DND-41 (cell line): ENCODE data around the gene TSPAN1.

Experiments used
- ATAC-seq: fragments of 200-7000 bp; cut with Tn5 transposase; 3 replicates; pipeline ENCODE4 v1.9.1; 2021; ENCODE audit warnings: low read depth; ENCODE audit not compliant: insufficient read depth
- DNase-seq: peaks from one replicate; pipeline ENCODE4 v3.0.0-alpha.2; 2020
- H2AFZ ChIP-seq: 2 replicates; pipeline ENCODE4 v1.6.0; 2012; ENCODE audit warnings: low read depth, low read length
- H3K27ac ChIP-seq: 2 replicates; pipeline ENCODE4 v1.5.1; 2012; ENCODE audit warnings: low read length, inconsistent platforms
- H3K27me3 ChIP-seq: fragments of 200-600 bp; sonication (generic); 2 replicates; pipeline ENCODE4 v1.6.0; 2012; ENCODE audit warnings: low read length, mild to moderate bottlenecking, inconsistent platforms; ENCODE audit not compliant: insufficient read depth, poor library complexity
- H3K36me3 ChIP-seq: 2 replicates; pipeline ENCODE4 v1.5.1; 2012; ENCODE audit warnings: low read length, inconsistent platforms; ENCODE audit not compliant: insufficient read depth
- H3K4me1 ChIP-seq: 2 replicates; pipeline ENCODE4 v1.5.1; 2012; ENCODE audit warnings: mild to moderate bottlenecking, low read length; ENCODE audit not compliant: insufficient read depth
- H3K4me2 ChIP-seq: 2 replicates; pipeline ENCODE4 v1.6.0; 2012; ENCODE audit warnings: mild to moderate bottlenecking, moderate library complexity, low read length, inconsistent platforms; ENCODE audit not compliant: insufficient read depth
- H3K4me3 ChIP-seq, 2 experiments: fragments of 200-600 bp in 1 of 2; shearing (Covaris generic) in 1 of 2; 2 replicates each; pipeline ENCODE4 v1.5.1; 2012 to 2016; ENCODE audit warnings: inconsistent platforms in 2 of 2, low read length in 2 of 2, mild to moderate bottlenecking in 2 of 2, low read depth in 1 of 2, moderate library complexity in 1 of 2
- H3K79me2 ChIP-seq: 2 replicates; pipeline ENCODE4 v1.6.0; 2012; ENCODE audit warnings: low read length, inconsistent platforms; ENCODE audit not compliant: insufficient read depth
- H3K9ac ChIP-seq: 2 replicates; pipeline ENCODE4 v1.6.0; 2012; ENCODE audit warnings: low read depth, mild to moderate bottlenecking, inconsistent platforms, low read length, moderate library complexity
- H3K9me3 ChIP-seq: 2 replicates; pipeline ENCODE4 v1.5.1; 2012; ENCODE audit warnings: low read length, moderate library complexity, mild to moderate bottlenecking, inconsistent platforms; ENCODE audit not compliant: insufficient read depth, severe bottlenecking
- H4K20me1 ChIP-seq: 2 replicates; pipeline ENCODE4 v1.6.0; 2012; ENCODE audit warnings: low read length; ENCODE audit not compliant: insufficient read depth
- EZH2 ChIP-seq: IDR thresholded peaks from 3 replicates; pipeline ENCODE4 v1.6.1; 2012; ENCODE audit warnings: borderline replicate concordance, low read depth, mild to moderate bottlenecking, moderate library complexity, low read length, inconsistent platforms; ENCODE audit not compliant: severe bottlenecking
- TF ChIP-seq, protein P1 (sequence below): IDR thresholded peaks from 2 replicates; pipeline ENCODE4 v1.5.1; 2012; ENCODE audit warnings: borderline replicate concordance, low read length, moderate library complexity, mild to moderate bottlenecking; ENCODE audit not compliant: poor library complexity, severe bottlenecking; ENCODE audit errors: extremely low read depth

TSPAN1 gene

DNA sequence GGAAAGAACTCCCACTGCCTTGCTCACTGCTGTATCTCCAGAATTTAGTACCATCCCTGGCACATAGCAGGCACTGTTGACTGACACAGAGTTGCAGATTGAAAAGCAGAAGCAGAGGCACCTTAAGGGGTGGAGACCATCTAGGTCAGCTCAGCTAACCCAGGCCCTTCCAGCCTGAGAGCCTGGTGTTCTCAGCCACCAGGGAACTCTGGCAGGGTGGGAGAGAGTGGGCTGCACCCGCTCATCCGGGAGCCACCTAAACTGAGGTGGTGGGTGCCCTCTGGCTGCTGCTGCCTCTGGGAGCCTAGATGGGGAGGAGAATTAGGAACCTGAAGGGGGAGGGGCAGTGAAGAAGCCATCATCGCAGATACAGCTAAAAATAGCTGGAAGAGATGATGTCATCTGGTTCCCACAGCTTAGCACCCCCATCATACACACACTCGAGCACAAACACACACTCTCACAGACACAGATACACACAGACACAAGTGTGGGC, 1.5 kb upstream of the TSPAN1 start:
- no peak for DNase-seq
- Histone ChIP-seq H3K79me2 (no peaks in the 10 kb centered on the region), H4K20me1 (no peaks in the 10 kb centered on the region), H3K4me2 (no peak overlapping the region), H3K36me3 (no peaks in the 10 kb centered on the region), H3K27ac (no peak overlapping the region), H3K4me1 (no peaks in the 10 kb centered on the region), H3K4me3 (no peak overlapping the region), H3K9me3 (no peaks in the 10 kb centered on the region), H2AFZ (no peak overlapping the region), H3K9ac (no peak overlapping the region), H3K27me3 (no peaks in the 10 kb centered on the region)
- 0 out of 3 replicates have a peak, but pooled peaks have one; percentile 12 for ATAC-seq
- TF ChIP-seq EZH2: no peak
- TF ChIP-seq, protein P1, sequence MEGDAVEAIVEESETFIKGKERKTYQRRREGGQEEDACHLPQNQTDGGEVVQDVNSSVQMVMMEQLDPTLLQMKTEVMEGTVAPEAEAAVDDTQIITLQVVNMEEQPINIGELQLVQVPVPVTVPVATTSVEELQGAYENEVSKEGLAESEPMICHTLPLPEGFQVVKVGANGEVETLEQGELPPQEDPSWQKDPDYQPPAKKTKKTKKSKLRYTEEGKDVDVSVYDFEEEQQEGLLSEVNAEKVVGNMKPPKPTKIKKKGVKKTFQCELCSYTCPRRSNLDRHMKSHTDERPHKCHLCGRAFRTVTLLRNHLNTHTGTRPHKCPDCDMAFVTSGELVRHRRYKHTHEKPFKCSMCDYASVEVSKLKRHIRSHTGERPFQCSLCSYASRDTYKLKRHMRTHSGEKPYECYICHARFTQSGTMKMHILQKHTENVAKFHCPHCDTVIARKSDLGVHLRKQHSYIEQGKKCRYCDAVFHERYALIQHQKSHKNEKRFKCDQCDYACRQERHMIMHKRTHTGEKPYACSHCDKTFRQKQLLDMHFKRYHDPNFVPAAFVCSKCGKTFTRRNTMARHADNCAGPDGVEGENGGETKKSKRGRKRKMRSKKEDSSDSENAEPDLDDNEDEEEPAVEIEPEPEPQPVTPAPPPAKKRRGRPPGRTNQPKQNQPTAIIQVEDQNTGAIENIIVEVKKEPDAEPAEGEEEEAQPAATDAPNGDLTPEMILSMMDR: peak; percentile 15

GRCh38 chr1:46175243-46175642, 356 bp downstream of the TSPAN1 start:
- H3K36me3 ChIP-seq: no peaks in the 10 kb centered on the region
- H3K27ac ChIP-seq: no peak overlapping the region
- H3K4me3 ChIP-seq: no peak overlapping the region
- no peak overlapping the region for H2AFZ ChIP-seq
- H3K27me3 ChIP-seq: no peaks in the 10 kb centered on the region
- H3K9ac ChIP-seq: no peak overlapping the region
- TF ChIP-seq, protein P1: no peak
- no peak for TF ChIP-seq EZH2
- no peaks in the 10 kb centered on the region for H3K9me3 ChIP-seq
- no peaks in the 10 kb centered on the region for H3K79me2 ChIP-seq
- DNase-seq: no peak
- no peak for ATAC-seq
- H3K4me1 ChIP-seq: peaks cover 9% of the 10 kb centered on the region
- no peaks in the 10 kb centered on the region for H4K20me1 ChIP-seq
- H3K4me2 ChIP-seq: no peak overlapping the region

DNA sequence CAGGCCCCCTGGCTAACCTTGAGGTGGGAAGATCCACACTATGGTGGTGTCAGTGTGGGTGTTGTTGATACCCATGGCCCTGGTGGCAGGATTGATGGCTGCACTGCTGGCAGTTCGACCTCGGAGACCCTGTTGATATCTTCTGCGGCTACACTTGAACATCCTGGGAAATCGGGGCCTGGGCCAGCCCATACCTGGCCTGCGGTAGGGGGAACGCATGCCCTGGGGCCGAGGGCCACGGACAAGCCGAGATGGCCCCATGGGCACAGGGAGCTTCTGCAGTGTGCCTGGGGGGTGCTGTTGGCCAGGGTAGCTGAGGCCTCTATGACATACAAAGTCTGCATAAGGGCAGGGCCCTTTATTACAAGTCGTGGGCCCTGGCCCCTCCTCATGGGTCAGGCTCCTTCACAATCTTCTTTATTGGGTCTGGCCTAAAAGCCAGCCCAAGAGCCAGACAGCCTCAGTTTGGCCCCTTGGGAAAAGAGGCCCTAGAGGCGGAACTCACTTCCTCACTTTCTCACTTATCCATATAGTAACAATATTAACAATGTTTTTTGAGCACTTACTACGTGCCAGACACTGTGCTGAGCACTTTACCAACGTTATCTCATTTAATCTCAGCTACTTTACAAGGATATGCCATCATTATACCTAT, 1.5 kb downstream of the TSPAN1 start, which contains the start of gene P3R3URF:
TSS of gene P3R3URF (minus strand) at position 278 of the 655 bp plus-strand sequence. CDS start at position 261, 17 bp downstream.
- DNase-seq (no peak), ATAC-seq (no peak)
- H3K36me3 ChIP-seq: no peaks in the 10 kb centered on the region
- H3K4me3 ChIP-seq: no peak within 1 kb of the TSS
- H3K27ac ChIP-seq: no peak within 1 kb of the TSS
- no peak for TF ChIP-seq EZH2
- TF ChIP-seq, protein P1: no peak
- H3K79me2 ChIP-seq: no peaks in the 10 kb centered on the region
- no peak within 1 kb of the TSS for H3K9ac ChIP-seq
- H4K20me1 ChIP-seq: no peaks in the 10 kb centered on the region
- no peak within 1 kb of the TSS for H3K4me2 ChIP-seq
- peaks cover 9% of the 10 kb centered on the region for H3K4me1 ChIP-seq
- no peak within 1 kb of the TSS for H2AFZ ChIP-seq
- no peaks in the 10 kb centered on the region for H3K9me3 ChIP-seq
- H3K27me3 ChIP-seq: no peaks in the 10 kb centered on the region
